DMS114 treated with DMSO at 0.1 percent for 48 hours (cell line): Measurements from ENCODE around the gene PPP2R3B.
"Not testable (repeated sequence)": the region's sequence is repeated elsewhere in the genome, so short reads cannot be mapped to it uniquely, and the experiment has no call there.

Experiments
- DNase-seq: peaks from one replicate; lab custom pipeline; 2025; ENCODE audit not compliant: unreplicated experiment; lab: John Stamatoyannopoulos, UW

Gene PPP2R3B

DNA sequence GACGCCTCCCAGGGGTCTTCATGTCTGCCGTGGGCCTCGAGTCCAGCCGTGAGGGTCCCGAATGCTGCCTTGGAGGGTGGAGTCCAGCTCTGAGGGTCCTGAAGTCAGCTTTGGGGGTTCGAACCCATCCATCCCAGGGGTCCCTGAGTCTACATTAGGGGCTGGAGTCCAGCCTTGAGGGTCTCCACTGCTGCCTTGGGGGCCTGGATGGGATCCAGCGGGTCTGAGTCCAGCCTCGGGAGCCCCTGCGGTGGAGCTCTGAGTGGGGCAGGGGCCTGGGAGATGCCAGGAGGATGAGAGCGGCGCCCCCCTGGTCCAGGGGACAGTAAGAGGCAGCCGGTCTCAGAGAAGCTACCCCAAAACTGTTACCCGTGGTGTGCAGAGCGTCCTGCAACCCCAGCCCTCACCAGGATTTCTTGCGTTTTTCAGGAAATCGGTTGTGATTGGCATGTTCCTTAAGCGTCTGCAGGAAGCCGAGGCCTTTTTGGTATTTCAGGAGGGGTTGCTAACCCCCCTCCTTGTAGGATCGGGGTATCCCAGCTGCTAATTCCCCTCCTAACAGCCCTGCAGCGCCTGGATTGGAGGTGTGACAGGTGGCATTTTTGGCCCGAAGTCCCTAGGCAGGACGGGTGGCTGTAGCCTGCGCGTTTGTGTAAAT, 66.5 kb downstream of the PPP2R3B start:
- DNase-seq, result no peak

DNA sequence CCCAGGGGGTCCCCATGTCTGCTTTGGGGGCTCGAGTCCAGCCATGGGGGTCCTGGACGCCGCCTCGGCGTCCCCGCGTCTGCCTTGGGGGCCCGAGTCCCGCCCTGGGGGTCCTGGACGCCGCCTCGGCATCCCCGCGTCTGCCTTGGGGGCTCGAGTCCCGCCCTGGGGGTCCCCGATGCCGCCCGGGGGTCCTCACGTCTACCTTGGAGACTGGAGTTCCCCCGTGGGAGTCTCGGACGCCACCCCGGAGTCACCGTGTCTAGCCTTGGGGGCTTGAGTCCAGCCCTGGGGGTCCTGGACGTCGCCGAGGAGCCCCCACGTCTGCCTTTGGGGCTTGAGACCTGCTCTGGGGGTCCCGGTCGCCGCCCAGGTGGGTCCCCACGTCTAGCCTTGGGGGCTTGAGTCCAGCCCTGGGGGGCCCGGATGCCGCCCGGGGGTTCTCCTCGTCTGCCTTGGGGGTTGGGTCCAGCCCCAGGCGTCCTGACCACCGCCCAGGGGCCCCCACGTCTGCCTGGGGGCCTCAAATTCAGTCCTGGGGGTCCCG, 67.1 kb downstream of the PPP2R3B start:
- no peak for DNase-seq

DNA sequence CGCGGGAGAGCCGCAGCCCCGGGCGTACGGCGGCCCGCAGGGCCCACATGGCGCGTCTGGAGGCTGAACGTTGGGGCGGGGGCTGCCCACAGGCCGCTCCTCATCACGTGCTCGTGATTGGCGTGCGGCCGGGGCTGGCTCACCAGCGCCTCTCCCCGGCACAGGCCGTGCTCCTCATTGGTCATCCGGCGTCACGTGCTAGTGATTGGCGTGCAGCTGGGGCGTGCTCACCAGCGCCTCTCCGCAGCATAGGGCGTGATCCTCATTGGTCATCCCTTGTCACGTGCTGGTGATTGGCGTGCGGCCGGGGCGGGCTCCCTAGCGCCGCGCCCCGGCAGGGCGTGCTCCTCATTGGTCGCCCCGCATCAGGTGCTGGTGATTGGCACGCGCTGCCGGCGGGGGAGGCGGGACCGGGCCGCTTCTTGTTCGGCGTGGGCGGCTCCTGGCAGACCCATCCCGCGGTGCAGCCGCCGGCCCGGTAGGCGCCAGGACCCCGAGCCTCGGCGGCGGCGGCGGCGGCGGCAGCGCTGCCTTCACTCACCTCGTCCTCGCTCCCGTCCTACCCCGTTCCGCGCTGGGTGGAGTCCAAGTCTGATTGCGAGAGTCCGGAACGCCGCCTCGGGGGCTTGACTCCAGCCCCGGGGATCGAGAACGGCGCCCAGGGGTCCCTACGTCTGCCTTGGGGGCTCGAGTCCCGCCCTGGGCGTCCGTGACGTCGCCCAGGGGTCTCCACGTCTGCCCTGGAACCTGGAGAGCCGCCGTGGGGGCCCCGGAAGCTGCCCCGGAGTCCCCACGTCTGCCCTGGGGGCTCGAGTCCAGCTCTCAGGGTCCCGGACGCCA, 67.7 kb downstream of the PPP2R3B start, which contains the start of gene GTPBP6:
Gene GTPBP6 (minus strand): TSS at position 58 of the 840 bp plus-strand sequence. CDS start 9 bp downstream, at position 49.
- no peak for DNase-seq

DNA sequence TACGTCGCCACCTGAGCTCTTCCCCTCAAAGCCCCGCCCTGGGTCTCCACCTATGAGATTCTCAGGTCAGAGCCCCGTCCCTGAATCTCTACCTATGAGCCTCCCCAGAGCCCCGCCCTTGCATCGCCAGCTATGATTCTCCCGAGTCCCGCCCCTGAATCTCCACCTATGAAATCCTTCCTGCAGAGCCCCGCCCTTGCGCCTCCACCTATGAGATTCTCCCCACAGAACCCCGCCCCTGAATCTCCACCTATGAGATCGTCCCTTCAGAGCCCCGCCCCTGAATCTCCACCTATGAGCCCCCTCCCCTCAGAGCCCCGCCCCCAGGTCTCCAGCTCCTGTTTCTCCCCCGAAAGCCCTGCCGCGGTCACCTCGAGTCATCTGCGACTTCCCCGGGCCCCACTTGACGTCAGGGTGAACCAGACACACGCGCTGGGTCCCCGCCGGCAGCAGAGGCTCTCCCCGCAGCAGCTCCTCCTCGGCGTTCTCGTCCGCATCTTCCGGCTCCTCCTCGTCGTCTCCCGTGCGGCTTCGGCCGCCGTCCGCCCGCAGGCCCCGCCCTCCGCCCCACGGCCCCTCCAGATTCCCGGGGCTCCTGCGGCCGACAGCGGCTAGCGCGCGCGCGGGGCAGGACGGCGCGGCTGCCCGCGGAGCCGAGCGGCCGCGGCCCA, 68.5 kb downstream of the PPP2R3B start:
- no peak for DNase-seq

DNA sequence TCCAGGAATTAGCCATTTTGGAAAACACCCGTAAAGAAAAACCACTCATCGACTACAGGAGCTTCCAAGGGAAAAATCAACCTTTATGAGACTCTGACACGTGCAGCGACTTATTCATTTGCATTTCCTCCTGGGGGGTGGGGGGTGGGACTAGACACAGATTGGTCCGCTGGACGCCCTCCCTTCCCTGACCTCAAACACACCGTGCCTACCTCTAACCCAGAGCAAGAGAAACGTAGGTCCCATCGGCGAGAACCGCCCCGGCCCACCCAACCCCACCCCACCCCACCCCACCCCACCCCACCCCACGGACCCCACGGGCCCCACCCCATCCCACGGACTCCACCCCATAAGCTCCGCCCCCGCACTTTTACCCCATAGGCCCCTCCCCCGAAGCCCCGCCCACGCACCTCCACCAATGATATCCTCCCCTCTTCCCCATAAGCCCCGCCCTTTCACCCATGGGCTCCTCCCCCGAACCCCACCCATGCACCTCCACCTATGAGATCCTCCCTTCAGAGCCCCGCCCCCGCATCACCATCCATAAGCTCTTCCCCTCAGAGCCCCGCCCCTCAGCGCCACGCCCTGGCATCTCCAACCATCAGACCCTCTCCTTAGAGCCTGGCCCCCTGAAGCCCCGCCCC, 69.2 kb downstream of the PPP2R3B start:
- no peak for DNase-seq

DNA sequence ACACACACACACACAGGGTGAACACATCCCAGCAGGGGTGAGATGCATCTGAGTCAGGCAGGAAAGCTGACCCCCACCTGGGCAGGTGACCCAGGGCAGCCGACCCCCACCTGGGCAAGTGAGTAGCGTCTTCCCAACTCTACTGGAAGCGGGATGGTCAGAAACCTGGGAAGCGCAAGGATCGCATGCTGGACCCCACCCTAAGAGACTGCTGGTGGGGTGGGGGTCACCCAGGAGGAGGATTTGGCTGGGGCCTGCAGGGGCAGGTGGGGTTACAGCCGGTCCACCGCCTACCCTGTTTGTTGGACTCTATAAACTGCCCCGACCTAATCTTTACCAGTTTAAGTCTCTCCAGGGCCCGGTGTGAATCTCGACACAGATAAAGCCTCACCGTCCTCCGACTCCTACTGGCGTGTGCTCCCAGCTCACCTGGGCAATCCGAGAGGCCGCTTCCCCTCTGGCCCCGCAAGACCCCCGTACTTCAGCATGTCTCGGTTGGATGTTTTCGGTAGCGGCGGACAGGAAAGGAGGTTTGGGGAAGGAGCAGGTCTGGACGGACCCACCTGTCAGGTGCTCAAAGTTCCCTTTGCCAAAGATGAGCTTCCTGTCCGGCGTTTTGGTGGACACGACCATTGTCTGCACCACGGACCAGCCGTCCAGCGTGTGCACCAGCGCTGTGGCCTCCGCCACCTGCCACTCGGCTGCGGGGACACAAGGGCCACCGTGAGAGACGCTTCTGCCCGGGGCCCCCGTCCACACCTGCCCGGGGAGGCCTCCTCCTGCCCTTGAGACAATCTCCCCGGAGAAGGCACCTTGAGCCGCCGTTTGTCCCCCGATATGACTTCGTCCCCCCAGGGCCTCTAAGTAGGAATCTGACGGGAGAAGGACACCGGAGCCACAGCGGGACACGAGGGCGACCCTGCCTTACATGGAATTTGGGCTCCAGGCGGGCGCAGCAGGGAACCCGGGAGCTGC, 70.1 kb downstream of the PPP2R3B start:
- no peak for DNase-seq

DNA sequence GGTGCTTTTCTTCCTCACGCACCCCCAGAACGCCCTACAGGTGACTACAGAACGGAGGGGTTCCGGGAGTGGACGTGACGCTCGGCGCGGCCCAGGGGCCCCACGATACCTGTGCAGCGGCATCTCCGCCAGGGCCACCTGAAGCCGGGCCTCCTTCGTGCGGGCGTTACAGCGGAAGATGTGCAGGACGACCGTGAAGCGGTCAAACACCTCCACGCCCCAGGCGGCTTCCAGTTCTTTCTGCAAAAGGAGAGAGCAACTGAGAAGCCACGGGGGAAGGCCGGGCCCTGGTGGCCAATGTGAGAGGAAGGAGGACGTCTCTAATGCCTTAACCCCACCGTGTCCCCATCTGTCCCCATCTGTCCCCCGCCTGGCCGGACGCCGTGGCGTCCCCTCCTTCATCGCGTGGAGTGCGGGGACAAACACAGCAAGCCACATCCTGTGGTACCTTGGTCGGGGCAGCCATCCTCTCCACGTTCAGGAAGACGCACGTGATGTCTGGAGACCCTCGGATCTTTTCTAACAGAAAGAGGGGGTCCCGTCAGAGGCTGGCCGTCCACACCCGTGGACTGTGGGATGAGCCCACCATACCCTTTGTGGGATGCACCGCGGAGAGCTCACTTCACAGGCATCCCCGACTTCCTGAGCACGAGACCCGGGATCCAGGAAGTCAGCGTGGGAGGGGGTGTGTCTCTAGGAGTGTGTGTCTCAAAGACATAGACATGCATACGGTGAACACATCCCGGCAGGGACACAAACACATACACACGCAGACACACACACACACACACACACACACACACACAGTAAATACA, 71.7 kb downstream of the PPP2R3B start:
- DNase-seq, result no peak

DNA sequence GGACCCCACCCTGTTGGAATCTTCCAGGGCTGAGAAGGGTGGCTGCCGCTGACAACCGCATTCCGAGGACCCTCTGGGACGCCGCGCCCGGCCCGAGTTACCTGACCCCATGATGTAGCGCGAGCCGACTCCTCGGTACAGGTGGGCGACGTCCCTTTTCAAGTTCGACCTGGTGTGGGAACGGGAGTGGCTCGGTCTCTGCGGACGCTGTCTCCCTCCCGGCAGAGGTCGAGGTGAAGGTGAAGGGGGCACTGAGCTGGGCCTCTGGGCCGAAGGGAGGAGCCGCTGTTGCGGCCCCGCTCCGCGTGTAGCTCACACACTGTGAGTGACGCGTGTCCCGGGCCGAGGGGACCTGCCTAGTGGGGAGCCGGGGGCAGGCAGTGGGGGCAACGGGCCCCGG, 72.7 kb downstream of the PPP2R3B start:
- no peak for DNase-seq

DNA sequence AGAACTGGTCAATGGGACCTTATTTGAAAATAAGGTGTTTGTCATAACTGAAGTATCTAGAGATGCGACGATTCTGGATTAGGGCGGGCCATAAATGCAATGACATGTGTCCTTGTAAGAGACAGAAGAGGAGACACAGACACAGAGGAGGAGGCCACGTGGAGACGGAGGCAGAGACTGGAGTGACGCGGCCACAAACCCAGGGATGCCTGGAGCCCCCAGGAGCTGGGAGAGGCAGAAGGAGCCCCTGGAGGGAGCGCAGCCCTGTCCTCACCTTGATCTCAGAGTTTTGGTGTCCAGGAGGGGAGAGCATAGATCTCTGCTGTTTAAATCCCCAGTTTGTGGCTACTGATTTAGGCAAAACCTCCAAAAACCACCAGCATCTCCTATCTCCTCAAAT, 73.2 kb downstream of the PPP2R3B start:
- no peak for DNase-seq

DNA sequence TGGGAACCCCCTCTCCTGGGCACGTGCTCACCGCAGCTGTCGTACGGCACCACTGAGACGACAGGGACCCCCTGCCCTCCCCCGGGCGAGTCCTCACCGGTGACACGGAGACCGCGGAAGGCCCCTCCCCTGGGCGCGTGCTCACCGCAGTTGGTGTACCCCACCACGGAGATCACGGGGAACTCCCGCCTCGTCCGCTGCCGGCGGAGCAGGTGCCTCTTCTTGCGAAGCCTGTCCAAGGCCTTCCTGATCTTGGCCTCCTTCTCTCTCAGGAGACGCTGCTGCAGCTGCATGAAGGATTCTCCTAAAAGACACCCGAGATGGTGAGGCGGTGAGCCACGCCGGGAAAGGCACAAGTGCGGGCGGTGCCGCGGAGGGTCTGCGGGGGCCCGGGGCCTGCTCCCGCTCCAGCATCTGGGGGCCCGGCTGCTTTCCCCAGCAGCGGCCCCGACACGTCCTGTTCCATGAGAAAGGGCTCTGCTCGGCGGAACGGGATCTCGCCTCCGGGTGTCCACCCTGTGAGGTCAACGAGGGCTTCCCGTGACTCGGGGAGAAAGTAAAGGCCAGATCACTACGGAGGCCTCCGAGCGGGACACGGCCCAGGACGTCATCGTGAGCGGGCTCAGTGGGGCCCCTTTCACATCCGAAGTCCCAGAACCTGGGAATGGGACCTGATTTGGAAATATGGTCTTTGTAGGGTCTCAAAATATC, 73.9 kb downstream of the PPP2R3B start:
- no peak for DNase-seq

DNA sequence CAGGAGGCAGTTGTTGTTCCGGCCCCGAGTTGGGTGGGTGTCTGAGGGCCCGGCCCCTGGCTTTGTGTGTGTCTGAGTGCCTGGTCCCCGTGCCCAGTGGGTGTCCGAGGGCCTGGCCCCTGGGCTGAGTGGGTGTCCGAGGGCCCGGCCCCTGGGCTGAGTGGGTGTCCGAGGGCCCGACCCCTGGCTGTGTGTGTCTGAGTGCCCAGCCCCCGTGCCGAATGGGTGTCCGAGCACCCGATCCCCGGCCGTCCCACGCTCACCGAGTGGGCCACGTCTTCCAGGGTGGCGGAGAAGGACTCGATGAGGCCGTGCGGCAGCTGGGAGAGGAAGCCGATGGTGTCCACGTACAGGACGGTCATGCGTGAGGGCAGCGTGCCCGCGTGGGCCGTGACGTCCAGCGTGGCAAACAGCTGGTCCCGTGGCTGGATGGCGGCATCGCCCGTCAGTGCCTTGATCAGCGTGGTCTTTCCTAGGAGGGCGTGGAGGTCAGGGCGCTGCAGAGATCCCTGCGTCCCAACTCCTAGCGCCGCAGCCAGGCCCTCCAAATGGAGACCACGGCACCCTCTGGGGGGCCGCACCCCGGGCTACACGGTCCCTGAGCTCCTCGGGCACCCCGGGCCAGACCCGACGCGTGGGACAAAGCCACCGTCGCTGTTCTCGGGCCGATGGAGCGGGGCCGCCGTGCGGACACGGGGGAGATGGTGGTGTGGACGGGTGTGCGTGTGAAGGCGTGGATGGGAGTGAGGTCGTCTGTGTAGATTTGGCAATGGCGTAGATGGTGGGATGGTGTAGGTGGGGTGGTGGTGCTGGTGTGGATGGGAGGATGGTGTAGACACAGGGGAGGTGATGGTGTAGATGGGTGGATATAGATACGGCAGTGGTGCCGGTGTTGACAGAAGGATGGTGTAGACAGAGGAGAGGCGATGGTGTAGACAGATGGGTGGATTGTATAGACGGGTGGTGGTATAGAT, 75.3 kb downstream of the PPP2R3B start:
- no peak for DNase-seq

DNA sequence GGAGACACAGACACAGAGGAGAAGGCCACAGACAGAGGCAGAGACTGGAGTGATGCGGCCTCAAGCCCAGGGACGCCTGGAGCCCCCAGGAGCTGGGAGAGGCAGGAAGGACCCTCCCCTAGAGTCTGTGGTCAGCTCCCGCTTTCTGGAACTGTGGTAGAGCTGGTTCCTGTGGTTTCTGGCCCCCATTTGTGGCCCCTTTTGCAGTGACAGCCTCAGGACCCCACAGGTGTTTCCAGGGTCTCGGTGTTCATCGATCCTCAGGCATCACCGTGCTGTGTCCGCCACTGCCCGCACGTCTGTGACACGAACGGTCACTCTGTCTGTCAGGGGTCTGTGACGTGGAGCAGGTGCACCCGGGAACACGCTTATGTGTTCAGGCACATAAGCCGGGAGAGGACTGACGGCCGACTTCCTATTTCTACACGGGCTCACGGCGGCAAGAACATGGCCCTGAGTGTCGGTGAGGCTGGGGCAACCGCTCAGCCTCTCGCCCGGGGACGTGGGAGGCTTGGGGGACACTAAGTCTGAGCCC, 76.0 kb downstream of the PPP2R3B start:
- DNase-seq, result no peak

DNA sequence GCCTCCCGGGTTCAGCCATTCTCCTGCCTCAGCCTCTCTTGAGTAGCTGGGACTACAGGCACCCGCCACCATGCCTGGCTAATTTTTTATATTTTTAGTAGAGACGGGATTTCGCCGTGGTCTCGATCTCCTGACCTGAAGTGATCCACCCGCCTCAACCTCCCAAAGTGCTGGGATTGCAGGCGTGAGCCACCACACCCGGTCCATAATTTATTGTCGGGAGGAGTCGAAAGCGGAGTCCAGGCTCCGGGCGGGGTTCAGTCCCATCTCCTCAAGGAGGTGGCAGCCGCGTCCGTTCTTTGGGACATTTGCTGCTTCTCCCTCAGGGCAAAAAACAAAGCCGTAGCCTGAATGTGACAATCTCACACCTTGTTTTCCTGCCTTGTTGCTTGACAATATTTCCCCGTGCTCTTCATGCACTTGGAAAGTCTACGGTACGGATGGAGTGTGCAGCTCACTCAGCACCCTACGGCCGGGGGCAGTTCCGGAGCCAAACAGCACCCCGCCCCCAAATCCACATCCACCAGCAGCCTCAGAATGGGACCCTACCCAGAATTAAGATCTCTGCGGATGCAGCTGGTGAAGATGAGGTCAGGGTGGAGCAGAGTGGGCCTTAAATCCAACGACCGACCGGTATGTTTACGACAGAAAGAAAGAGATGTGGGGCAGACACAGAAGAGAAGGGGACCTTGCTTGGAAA, 77.7 kb downstream of the PPP2R3B start:
- DNase-seq, result no peak

DNA sequence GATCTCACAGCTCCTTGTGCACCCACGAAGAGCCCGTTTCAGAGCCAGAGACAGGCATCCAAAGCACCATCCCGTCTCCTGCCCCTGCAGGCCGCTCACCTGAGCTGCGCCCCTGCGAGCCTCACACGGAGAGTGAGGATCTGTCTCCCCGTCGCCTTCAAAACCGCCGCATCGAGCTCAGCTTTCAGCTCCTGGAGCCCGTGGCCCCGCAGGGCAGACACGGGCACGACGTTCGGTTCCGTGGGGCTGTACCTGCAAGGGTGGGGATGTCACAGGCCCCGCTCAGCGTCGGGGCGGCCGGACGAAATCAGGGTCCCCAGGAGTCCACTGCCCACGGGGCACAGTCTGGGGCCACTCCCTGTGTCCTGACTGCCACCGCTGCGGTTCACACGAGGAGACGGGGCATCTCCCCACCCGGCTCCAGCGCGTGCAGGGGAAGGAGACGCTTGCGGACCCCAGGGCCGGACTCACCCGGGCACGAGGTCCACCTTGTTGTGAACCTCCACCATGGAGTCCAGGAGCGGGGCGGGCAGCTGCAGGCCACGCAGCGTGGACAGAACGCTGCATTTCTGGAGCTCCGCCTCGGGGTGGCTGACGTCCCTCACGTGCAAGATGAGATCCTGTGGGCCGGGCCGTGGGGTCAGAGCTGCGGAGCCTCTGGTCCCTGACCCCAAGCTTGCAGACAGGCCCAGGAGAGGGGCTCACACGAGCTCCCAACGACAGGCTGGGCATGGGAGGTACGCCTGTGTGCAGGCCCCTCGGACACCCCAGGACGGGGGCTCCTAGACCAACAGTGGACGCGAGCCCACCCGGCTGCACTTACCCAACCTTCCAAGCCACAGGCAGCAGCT, 79.2 kb downstream of the PPP2R3B start:
- DNase-seq, result no peak

DNA sequence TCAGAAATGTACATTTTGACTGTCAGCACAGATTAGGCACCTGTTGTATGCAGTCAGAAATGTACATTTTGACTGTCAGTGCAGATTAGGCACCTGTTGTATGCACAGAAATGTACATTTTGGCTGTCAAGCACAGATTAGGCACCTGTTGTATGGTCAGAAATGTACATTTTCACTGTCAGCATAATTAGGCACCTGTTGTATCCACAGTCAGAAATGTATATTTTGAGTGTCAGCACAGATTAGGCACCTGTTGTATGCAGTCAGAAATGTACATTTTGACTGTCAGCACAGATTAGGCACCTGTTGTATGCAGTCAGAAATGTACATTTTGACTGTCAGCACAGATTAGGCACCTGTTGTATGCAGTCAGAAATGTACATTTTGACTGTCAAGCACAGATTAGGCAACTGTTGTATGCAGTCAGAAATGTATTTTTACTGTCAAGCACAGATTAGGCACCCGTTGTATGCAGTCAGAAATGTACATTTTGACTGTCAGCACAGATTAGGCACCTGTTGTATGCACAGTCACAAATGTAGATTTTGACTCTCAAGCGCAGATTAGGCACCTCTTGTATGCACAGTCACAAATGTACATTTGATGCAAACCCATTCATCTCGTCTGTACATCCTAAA, 80.0 kb downstream of the PPP2R3B start:
- not testable (repeated sequence) for DNase-seq
